WTC11 (cell line): Measurements from ENCODE around the gene GSTM1. TPM values are rescaled to one million over a fixed set of nuclear protein-coding genes. Genes with fewer than 3 reads are reported as not detected.

Source experiments
- ATAC-seq: fragments of 200-7000 bp; cut with Tn5 transposase; 2 replicates; pipeline ENCODE4 v1.10.0; 2021; ENCODE audit warnings: mild to moderate bottlenecking, moderate library complexity
- CTCF ChIA-PET: fragments of 300-600 bp; sonication (Branson Sonifier 250); formaldehyde crosslinking; loops from one replicate; lab custom pipeline; 2021; ENCODE audit warnings: antibody characterized with exemption; lab: Charles Lee
- POLR2A ChIA-PET: fragments of 350-600 bp; sonication (Branson Sonifier 250); formaldehyde crosslinking; loops from one replicate; lab custom pipeline; 2021; ENCODE audit warnings: antibody characterized with exemption; lab: Charles Lee
- DNase-seq: peaks from one replicate; pipeline ENCODE4 v3.0.0; 2021; ENCODE audit warnings: low spot score
- H3K27ac Mint-ChIP-seq: 2 replicates; pipeline ENCODE4 v1.8.0; 2021; ENCODE audit warnings: mixed read lengths
- H3K27me3 Mint-ChIP-seq: 2 replicates; pipeline ENCODE4 v1.8.0; 2021; ENCODE audit warnings: low read depth, mild to moderate bottlenecking, moderate library complexity, mixed read lengths
- H3K36me3 Mint-ChIP-seq: 2 replicates; pipeline ENCODE4 v1.8.0; 2021; ENCODE audit warnings: mixed read lengths
- H3K4me1 Mint-ChIP-seq: 2 replicates; pipeline ENCODE4 v1.8.0; 2022; ENCODE audit warnings: mixed read lengths
- H3K4me3 Mint-ChIP-seq: 2 replicates; pipeline ENCODE4 v1.8.0; 2021; ENCODE audit warnings: mild to moderate bottlenecking, moderate library complexity, mixed read lengths
- H3K9me3 Mint-ChIP-seq: 2 replicates; pipeline ENCODE4 v1.8.0; 2021; ENCODE audit warnings: mixed read lengths
- ETV6 ChIP-seq: sonication (generic); formaldehyde crosslinking; IDR thresholded peaks from 2 replicates; pipeline ENCODE4 v1.8.1; 2022; ENCODE audit warnings: mild to moderate bottlenecking, missing genetic modification reagents
- FOXK1 ChIP-seq: sonication (generic); formaldehyde crosslinking; IDR thresholded peaks from 2 replicates; pipeline ENCODE4 v1.8.0; 2022; ENCODE audit warnings: mild to moderate bottlenecking, moderate library complexity, missing genetic modification reagents
- FOXP1 ChIP-seq: sonication (generic); formaldehyde crosslinking; IDR thresholded peaks from 2 replicates; pipeline ENCODE4 v1.8.0; 2022; ENCODE audit warnings: missing genetic modification reagents, mild to moderate bottlenecking, moderate library complexity, borderline replicate concordance
- GABPB1 ChIP-seq: sonication (generic); formaldehyde crosslinking; IDR thresholded peaks from 2 replicates; pipeline ENCODE4 v1.8.1; 2023; ENCODE audit warnings: mild to moderate bottlenecking, missing genetic modification reagents
- GRHL2 ChIP-seq: fragments of 250-450 bp; sonication (Bioruptor Pico); IDR thresholded peaks from 2 replicates; pipeline ENCODE4 v1.8.0; 2022; ENCODE audit warnings: mild to moderate bottlenecking, moderate library complexity; ENCODE audit not compliant: insufficient replicate concordance, severe bottlenecking
- HMGA2 ChIP-seq: fragments of 250-450 bp; sonication (Bioruptor Pico); IDR thresholded peaks from 2 replicates; pipeline ENCODE4 v1.4.0; 2021; ENCODE audit warnings: mild to moderate bottlenecking, moderate library complexity
- IRF2 ChIP-seq: sonication (generic); formaldehyde crosslinking; IDR thresholded peaks from 2 replicates; pipeline ENCODE4 v1.8.0; 2022; ENCODE audit warnings: low read depth, missing genetic modification reagents, borderline replicate concordance
- KAT7 ChIP-seq: sonication (generic); formaldehyde crosslinking; IDR thresholded peaks from 2 replicates; pipeline ENCODE4 v1.8.1; 2023; ENCODE audit warnings: missing genetic modification reagents, mild to moderate bottlenecking, borderline replicate concordance
- MXD4 ChIP-seq: fragments of 250-450 bp; sonication (Bioruptor Pico); IDR thresholded peaks from 2 replicates; pipeline ENCODE4 v1.8.0; 2021; ENCODE audit warnings: mild to moderate bottlenecking, moderate library complexity, borderline replicate concordance
- MYBL2 ChIP-seq: sonication (generic); formaldehyde crosslinking; IDR thresholded peaks from 2 replicates; pipeline ENCODE4 v1.8.1; 2023; ENCODE audit warnings: mild to moderate bottlenecking, moderate library complexity, missing genetic modification reagents
- NFATC4 ChIP-seq: fragments of 250-450 bp; sonication (Bioruptor Pico); IDR thresholded peaks from 2 replicates; pipeline ENCODE4 v1.9.0; 2021; ENCODE audit warnings: mild to moderate bottlenecking
- NFYB ChIP-seq: sonication (generic); formaldehyde crosslinking; conservative IDR thresholded peaks from 2 replicates; pipeline ENCODE4 v1.8.0; 2022; ENCODE audit warnings: low read depth, missing genetic modification reagents
- NR1H2 ChIP-seq: sonication (generic); formaldehyde crosslinking; IDR thresholded peaks from 2 replicates; pipeline ENCODE4 v1.9.0; 2021; ENCODE audit warnings: mild to moderate bottlenecking, moderate library complexity, missing genetic modification reagents
- PRRX2 ChIP-seq: fragments of 250-450 bp; sonication (Bioruptor Pico); IDR thresholded peaks from 2 replicates; pipeline ENCODE4 v1.8.0; 2021; ENCODE audit warnings: mild to moderate bottlenecking
- SP1 ChIP-seq: sonication (generic); formaldehyde crosslinking; conservative IDR thresholded peaks from 2 replicates; pipeline ENCODE4 v1.8.1; 2022; ENCODE audit warnings: missing genetic modification reagents
- TCF7 ChIP-seq: sonication (generic); formaldehyde crosslinking; IDR thresholded peaks from 2 replicates; pipeline ENCODE4 v1.8.0; 2022; ENCODE audit warnings: mild to moderate bottlenecking, low read depth, missing genetic modification reagents, moderate library complexity
- ZNF232 ChIP-seq: sonication (generic); formaldehyde crosslinking; IDR thresholded peaks from 2 replicates; pipeline ENCODE4 v1.8.0; 2022; ENCODE audit warnings: mild to moderate bottlenecking, missing genetic modification reagents
- ZNF263 ChIP-seq: sonication (generic); formaldehyde crosslinking; IDR thresholded peaks from 2 replicates; pipeline ENCODE4 v1.8.1; 2022; ENCODE audit warnings: low read depth, mild to moderate bottlenecking, moderate library complexity, missing genetic modification reagents
- ZNF317 ChIP-seq: sonication (generic); formaldehyde crosslinking; IDR thresholded peaks from 2 replicates; pipeline ENCODE4 v1.8.1; 2023; ENCODE audit warnings: low read depth, mild to moderate bottlenecking, moderate library complexity, missing genetic modification reagents, borderline replicate concordance
- ZNF396 ChIP-seq: fragments of 250-450 bp; sonication (Bioruptor Pico); IDR thresholded peaks from 2 replicates; pipeline ENCODE4 v1.8.0; 2021; ENCODE audit warnings: mild to moderate bottlenecking, moderate library complexity, borderline replicate concordance
- total RNA-seq: library from RNA; stranded (reverse); gene quantifications from 3 replicates; pipeline ENCODE4 v1.2.3, GENCODE V29; 2021
- TF ChIP-seq, protein P1 (sequence below): sonication (generic); formaldehyde crosslinking; IDR thresholded peaks from 2 replicates; pipeline ENCODE4 v1.8.1; 2022; ENCODE audit warnings: low read depth, mild to moderate bottlenecking, moderate library complexity, missing genetic modification reagents, borderline replicate concordance
- TF ChIP-seq, protein P2 (sequence below): sonication (generic); formaldehyde crosslinking; IDR thresholded peaks from 2 replicates; pipeline ENCODE4 v1.8.1; 2022; ENCODE audit warnings: mild to moderate bottlenecking, missing genetic modification reagents, moderate library complexity, borderline replicate concordance
- TF ChIP-seq, protein P3 (sequence below): sonication (generic); formaldehyde crosslinking; IDR thresholded peaks from 2 replicates; pipeline ENCODE4 v1.8.1; 2022; ENCODE audit warnings: low read depth, missing genetic modification reagents, borderline replicate concordance
- TF ChIP-seq, protein P4 (sequence below): sonication (generic); formaldehyde crosslinking; IDR thresholded peaks from 2 replicates; pipeline ENCODE4 v1.8.0; 2022; ENCODE audit warnings: mild to moderate bottlenecking, missing genetic modification reagents
- TF ChIP-seq, protein P5 (sequence below): sonication (generic); formaldehyde crosslinking; IDR thresholded peaks from 2 replicates; pipeline ENCODE4 v1.8.1; 2022; ENCODE audit warnings: missing genetic modification reagents, borderline replicate concordance
- TF ChIP-seq, protein P6 (sequence below): sonication (generic); formaldehyde crosslinking; IDR thresholded peaks from 2 replicates; pipeline ENCODE4 v1.8.1; 2023; ENCODE audit warnings: mild to moderate bottlenecking, missing genetic modification reagents, borderline replicate concordance
- TF ChIP-seq, protein P7 (sequence below): sonication (generic); formaldehyde crosslinking; IDR thresholded peaks from 2 replicates; pipeline ENCODE4 v1.8.0; 2023; ENCODE audit warnings: missing genetic modification reagents

GSTM1 gene
- total RNA-seq, 1 experiment from 2014 or later = not detected

DNA sequence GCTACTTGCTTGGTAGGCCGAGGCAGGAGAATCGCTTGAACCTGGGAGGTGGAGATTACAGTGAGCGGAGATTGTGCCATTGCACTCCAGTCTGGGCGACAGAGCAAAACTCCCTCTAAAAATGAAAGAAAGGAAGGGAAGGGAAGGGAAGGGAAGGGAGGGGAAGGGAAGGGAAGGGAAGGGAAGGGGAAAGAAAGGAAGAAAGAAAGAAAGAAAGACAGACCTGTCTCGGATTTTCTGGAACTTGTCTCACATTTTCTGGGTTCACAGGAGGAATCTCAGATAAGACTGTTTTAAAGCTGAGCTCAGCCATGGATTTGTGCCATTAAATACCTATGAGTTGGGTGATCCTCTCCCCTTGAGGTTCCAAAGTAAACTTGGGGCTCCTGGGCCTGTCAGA, 37.3 kb downstream of the GSTM1 start:
- ChIA-PET CTCF (no interaction called here), POLR2A (no interaction called here)
- no peak for DNase-seq
- peaks cover 22% of the 10 kb centered on the region for H3K27me3 Mint-ChIP-seq
- H3K9me3 Mint-ChIP-seq = peaks cover 32% of the 10 kb centered on the region
- no peak for TF ChIP-seq MYBL2 (CRISPR knock-in tag)
- TF ChIP-seq SP1 = no peak
- TF ChIP-seq NR1H2 (CRISPR knock-in tag) = no peak
- TF ChIP-seq, protein P1, sequence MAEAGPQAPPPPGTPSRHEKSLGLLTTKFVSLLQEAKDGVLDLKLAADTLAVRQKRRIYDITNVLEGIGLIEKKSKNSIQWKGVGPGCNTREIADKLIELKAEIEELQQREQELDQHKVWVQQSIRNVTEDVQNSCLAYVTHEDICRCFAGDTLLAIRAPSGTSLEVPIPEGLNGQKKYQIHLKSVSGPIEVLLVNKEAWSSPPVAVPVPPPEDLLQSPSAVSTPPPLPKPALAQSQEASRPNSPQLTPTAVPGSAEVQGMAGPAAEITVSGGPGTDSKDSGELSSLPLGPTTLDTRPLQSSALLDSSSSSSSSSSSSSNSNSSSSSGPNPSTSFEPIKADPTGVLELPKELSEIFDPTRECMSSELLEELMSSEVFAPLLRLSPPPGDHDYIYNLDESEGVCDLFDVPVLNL (CRISPR knock-in tag) = no peak
- TF ChIP-seq GABPB1 (CRISPR knock-in tag) = no peak
- TF ChIP-seq ZNF232 (CRISPR knock-in tag) = no peak
- TF ChIP-seq IRF2 (CRISPR knock-in tag) = no peak
- TF ChIP-seq, protein P2, sequence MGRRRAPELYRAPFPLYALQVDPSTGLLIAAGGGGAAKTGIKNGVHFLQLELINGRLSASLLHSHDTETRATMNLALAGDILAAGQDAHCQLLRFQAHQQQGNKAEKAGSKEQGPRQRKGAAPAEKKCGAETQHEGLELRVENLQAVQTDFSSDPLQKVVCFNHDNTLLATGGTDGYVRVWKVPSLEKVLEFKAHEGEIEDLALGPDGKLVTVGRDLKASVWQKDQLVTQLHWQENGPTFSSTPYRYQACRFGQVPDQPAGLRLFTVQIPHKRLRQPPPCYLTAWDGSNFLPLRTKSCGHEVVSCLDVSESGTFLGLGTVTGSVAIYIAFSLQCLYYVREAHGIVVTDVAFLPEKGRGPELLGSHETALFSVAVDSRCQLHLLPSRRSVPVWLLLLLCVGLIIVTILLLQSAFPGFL (CRISPR knock-in tag) = no peak
- TF ChIP-seq ZNF263 (CRISPR knock-in tag) = no peak
- no peak for TF ChIP-seq KAT7 (CRISPR knock-in tag)
- TF ChIP-seq, protein P3, sequence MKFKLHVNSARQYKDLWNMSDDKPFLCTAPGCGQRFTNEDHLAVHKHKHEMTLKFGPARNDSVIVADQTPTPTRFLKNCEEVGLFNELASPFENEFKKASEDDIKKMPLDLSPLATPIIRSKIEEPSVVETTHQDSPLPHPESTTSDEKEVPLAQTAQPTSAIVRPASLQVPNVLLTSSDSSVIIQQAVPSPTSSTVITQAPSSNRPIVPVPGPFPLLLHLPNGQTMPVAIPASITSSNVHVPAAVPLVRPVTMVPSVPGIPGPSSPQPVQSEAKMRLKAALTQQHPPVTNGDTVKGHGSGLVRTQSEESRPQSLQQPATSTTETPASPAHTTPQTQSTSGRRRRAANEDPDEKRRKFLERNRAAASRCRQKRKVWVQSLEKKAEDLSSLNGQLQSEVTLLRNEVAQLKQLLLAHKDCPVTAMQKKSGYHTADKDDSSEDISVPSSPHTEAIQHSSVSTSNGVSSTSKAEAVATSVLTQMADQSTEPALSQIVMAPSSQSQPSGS = no peak
- H3K27ac Mint-ChIP-seq = no peak overlapping the region
- ATAC-seq = no peak
- H3K4me3 Mint-ChIP-seq = no peak overlapping the region
- H3K4me1 Mint-ChIP-seq = peaks cover 3% of the 10 kb centered on the region; the same call in 1 of the 2 replicates
- peaks cover 21% of the 10 kb centered on the region for H3K36me3 Mint-ChIP-seq

DNA sequence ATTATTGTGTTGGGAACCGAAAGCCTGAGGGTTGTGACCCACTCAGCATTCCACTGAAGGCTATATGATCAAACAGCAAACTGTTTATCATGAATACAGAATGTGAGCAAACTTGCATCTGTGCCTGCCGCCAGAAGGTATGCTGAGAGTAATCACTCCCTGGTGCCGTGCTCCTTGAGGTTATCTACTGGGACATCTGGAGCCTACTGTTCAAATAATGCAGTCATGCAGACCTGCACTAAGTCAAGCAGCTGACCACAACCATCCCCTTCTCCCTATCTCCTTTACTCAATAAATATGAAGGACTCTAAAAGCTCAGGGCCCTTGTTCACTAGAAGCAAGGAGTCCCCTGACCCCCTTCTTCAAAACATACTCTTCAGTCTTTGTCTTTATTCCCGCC, 37.9 kb downstream of the GSTM1 start:
- ChIA-PET CTCF (no interaction called here), POLR2A (no interaction called here)
- H3K27ac Mint-ChIP-seq = no peak overlapping the region
- peaks cover 21% of the 10 kb centered on the region for H3K36me3 Mint-ChIP-seq
- H3K4me1 Mint-ChIP-seq = peaks cover 8% of the 10 kb centered on the region
- peaks cover 32% of the 10 kb centered on the region for H3K9me3 Mint-ChIP-seq
- DNase-seq (no peak), ATAC-seq (no peak)
- no peak overlapping the region for H3K4me3 Mint-ChIP-seq
- peaks cover 22% of the 10 kb centered on the region for H3K27me3 Mint-ChIP-seq
- no peak for TF ChIP-seq MXD4 (CRISPR knock-in tag)
- TF ChIP-seq, protein P4, sequence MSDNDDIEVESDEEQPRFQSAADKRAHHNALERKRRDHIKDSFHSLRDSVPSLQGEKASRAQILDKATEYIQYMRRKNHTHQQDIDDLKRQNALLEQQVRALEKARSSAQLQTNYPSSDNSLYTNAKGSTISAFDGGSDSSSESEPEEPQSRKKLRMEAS = no peak
- TF ChIP-seq FOXP1 = no peak
- no peak for TF ChIP-seq TCF7
- TF ChIP-seq GABPB1 (CRISPR knock-in tag) = no peak
- TF ChIP-seq ETV6 (CRISPR knock-in tag) = no peak
- TF ChIP-seq GRHL2 (CRISPR knock-in tag) = no peak
- TF ChIP-seq NFYB (CRISPR knock-in tag) = no peak
- TF ChIP-seq, protein P5, sequence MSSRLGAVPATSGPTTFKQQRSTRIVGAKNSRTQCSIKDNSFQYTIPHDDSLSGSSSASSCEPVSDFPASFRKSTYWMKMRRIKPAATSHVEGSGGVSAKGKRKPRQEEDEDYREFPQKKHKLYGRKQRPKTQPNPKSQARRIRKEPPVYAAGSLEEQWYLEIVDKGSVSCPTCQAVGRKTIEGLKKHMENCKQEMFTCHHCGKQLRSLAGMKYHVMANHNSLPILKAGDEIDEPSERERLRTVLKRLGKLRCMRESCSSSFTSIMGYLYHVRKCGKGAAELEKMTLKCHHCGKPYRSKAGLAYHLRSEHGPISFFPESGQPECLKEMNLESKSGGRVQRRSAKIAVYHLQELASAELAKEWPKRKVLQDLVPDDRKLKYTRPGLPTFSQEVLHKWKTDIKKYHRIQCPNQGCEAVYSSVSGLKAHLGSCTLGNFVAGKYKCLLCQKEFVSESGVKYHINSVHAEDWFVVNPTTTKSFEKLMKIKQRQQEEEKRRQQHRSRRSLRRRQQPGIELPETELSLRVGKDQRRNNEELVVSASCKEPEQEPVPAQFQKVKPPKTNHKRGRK (CRISPR knock-in tag) = no peak
- TF ChIP-seq KAT7 (CRISPR knock-in tag) = no peak
- no peak for TF ChIP-seq ZNF317 (CRISPR knock-in tag)
- TF ChIP-seq NFATC4 (CRISPR knock-in tag) = no peak
- TF ChIP-seq, protein P6, sequence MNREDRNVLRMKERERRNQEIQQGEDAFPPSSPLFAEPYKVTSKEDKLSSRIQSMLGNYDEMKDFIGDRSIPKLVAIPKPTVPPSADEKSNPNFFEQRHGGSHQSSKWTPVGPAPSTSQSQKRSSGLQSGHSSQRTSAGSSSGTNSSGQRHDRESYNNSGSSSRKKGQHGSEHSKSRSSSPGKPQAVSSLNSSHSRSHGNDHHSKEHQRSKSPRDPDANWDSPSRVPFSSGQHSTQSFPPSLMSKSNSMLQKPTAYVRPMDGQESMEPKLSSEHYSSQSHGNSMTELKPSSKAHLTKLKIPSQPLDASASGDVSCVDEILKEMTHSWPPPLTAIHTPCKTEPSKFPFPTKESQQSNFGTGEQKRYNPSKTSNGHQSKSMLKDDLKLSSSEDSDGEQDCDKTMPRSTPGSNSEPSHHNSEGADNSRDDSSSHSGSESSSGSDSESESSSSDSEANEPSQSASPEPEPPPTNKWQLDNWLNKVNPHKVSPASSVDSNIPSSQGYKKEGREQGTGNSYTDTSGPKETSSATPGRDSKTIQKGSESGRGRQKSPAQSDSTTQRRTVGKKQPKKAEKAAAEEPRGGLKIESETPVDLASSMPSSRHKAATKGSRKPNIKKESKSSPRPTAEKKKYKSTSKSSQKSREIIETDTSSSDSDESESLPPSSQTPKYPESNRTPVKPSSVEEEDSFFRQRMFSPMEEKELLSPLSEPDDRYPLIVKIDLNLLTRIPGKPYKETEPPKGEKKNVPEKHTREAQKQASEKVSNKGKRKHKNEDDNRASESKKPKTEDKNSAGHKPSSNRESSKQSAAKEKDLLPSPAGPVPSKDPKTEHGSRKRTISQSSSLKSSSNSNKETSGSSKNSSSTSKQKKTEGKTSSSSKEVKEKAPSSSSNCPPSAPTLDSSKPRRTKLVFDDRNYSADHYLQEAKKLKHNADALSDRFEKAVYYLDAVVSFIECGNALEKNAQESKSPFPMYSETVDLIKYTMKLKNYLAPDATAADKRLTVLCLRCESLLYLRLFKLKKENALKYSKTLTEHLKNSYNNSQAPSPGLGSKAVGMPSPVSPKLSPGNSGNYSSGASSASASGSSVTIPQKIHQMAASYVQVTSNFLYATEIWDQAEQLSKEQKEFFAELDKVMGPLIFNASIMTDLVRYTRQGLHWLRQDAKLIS (CRISPR knock-in tag) = no peak
- no peak for TF ChIP-seq FOXK1 (CRISPR knock-in tag)
- no peak for TF ChIP-seq HMGA2 (CRISPR knock-in tag)
- TF ChIP-seq PRRX2 = no peak
- TF ChIP-seq, protein P7, sequence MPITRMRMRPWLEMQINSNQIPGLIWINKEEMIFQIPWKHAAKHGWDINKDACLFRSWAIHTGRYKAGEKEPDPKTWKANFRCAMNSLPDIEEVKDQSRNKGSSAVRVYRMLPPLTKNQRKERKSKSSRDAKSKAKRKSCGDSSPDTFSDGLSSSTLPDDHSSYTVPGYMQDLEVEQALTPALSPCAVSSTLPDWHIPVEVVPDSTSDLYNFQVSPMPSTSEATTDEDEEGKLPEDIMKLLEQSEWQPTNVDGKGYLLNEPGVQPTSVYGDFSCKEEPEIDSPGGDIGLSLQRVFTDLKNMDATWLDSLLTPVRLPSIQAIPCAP = no peak
- no peak for TF ChIP-seq ZNF396 (CRISPR knock-in tag)
